ENCODE data around the gene MT2A.
A peak's percentile ranks its signal among the peaks of the same experiment; 100 is the strongest.

- no peak for TF ChIP-seq CTCF (IDR thresholded peaks at IDR 0.05)
- TF ChIP-seq POLR2A (IDR thresholded peaks at IDR 0.05) = peak; percentile 39 to 56
These were observed 29.7 kb downstream of the MT2A start, which contains the start of gene MT1A for GRCh38 chr16:56637814-56638750.
